Caco-2 (cell line): ENCODE data around the gene COPS9. TPM values are rescaled to one million over a fixed set of nuclear protein-coding genes. Genes with fewer than 3 reads are reported as not detected.

Source experiments
- BruUV-seq: library from RNA; stranded (reverse); fragments of 400-500 nt; replicated peaks from 2 replicates; lab custom pipeline; 2021; lab: Mats Ljungman, UMichigan
- CTCF ChIA-PET: fragments of 300-600 bp; sonication (Branson Sonifier 250); formaldehyde crosslinking; loops from one replicate; lab custom pipeline; 2022; ENCODE audit warnings: antibody characterized with exemption; lab: Charles Lee
- POLR2A ChIA-PET: fragments of 300-600 bp; sonication (Branson Sonifier 250); formaldehyde crosslinking; loops from one replicate; lab custom pipeline; 2022; ENCODE audit warnings: antibody characterized with exemption; lab: Charles Lee
- DNase-seq, 2 experiments: peaks; one replicate each; pipeline versions ENCODE4 v3.0.0 to v3.0.0-alpha.2; 2020 to 2022
- H3K27me3 ChIP-seq: replicated peaks from 2 replicates; pipeline ENCODE4 v1.6.0; 2011; ENCODE audit warnings: low read length; ENCODE audit not compliant: control insufficient read depth, insufficient read depth
- H3K36me3 ChIP-seq: 2 replicates; pipeline ENCODE4 v1.5.1; 2011; ENCODE audit warnings: low read length; ENCODE audit not compliant: control insufficient read depth, insufficient read depth
- H3K4me1 ChIP-seq: fragments of 250-450 bp; sonication (Bioruptor Pico); 2 replicates; pipeline ENCODE4 v1.5.1; 2020; ENCODE audit warnings: mild to moderate bottlenecking
- H3K4me3 ChIP-seq: 2 replicates; pipeline ENCODE4 v1.5.1; 2011; ENCODE audit warnings: low read depth, mild to moderate bottlenecking, control low read depth, low read length
- H3K9me3 ChIP-seq: fragments of 250-450 bp; sonication (Bioruptor Pico); 2 replicates; pipeline ENCODE4 v1.5.1; 2020; ENCODE audit warnings: mild to moderate bottlenecking, moderate library complexity
- H3K27ac Mint-ChIP-seq: one replicate; pipeline ENCODE4 v1.8.0; 2022; ENCODE audit warnings: mixed read lengths; ENCODE audit not compliant: unreplicated experiment
- H3K27me3 Mint-ChIP-seq: one replicate; pipeline ENCODE4 v1.8.0; 2022; ENCODE audit warnings: mixed read lengths; ENCODE audit not compliant: insufficient read depth, unreplicated experiment
- H3K36me3 Mint-ChIP-seq: one replicate; pipeline ENCODE4 v1.8.0; 2022; ENCODE audit warnings: mild to moderate bottlenecking, mixed read lengths; ENCODE audit not compliant: insufficient read depth, unreplicated experiment
- H3K4me1 Mint-ChIP-seq: one replicate; pipeline ENCODE4 v1.8.0; 2022; ENCODE audit warnings: low read depth, mixed read lengths; ENCODE audit not compliant: unreplicated experiment
- H3K4me3 Mint-ChIP-seq: one replicate; pipeline ENCODE4 v1.8.0; 2022; ENCODE audit warnings: mild to moderate bottlenecking, moderate library complexity, mixed read lengths; ENCODE audit not compliant: unreplicated experiment
- H3K9me3 Mint-ChIP-seq: one replicate; pipeline ENCODE4 v1.8.0; 2022; ENCODE audit warnings: mixed read lengths; ENCODE audit not compliant: unreplicated experiment
- intact Hi-C: fragments of 100-400 bp; cut with micrococcal nuclease; formaldehyde crosslinking; loops from one replicate; pipeline ENCODE4 v1.10.0; 2022; ENCODE audit not compliant: unreplicated experiment
- total RNA-seq: library from RNA; stranded (reverse); gene quantifications from 2 replicates; pipeline ENCODE4 v1.2.3, GENCODE V29; 2022
- TF ChIP-seq, protein P1 (sequence below), 2 experiments: fragments of 200-600 bp in 1 of 2; IDR thresholded peaks; 1 replicate in 1 of 2; 2 replicates in 1 of 2; pipeline versions ENCODE4 v1.5.1 to v1.8.0; 2011 to 2022; ENCODE audit warnings: antibody characterized with exemption in 1 of 2, control low read depth in 1 of 2, inconsistent platforms in 1 of 2, low read depth in 1 of 2, low read length in 1 of 2, mild to moderate bottlenecking in 1 of 2, moderate library complexity in 1 of 2; ENCODE audit not compliant: insufficient read depth in 1 of 2, severe bottlenecking in 1 of 2, unreplicated experiment in 1 of 2

COPS9 gene
- total RNA-seq, 1 experiment from 2014 or later: 86.3 TPM

DNA sequence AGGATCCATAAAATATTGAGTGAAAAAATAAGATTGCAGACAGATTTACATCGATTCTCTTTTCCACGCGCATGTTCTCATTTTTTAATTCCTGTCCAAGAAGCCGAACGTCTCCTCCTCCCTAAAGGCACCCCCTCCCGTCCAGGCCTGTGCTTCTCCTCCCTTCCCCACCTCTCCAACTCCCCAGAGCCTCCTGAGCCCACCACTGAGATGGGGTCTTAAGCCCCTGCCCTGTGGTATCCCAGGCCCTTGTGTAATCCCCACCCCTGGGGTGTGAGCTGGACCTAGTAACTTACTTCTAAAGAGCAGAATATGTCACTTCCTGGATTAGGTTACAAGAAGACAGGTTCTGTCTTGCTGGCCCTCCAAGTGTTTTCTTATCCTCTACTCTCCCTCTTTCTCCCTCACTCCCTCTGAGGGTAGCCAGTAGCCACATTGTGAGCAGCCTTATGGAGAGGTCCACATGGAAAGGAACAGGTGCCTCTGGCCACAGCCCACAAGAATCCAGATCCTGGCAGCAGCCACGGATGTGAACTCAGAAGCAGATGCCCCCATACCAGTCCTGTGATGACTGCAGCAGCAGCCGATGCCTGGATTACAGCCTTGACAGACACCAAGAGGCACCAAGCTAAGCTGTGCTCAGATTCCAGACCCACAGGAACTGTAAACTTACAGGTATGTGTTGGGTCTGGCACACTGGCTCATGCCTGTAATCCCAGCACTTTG is 44.0 kb upstream of the COPS9 start:
- CTCF ChIA-PET: no interaction called here
- Histone ChIP-seq H3K4me3 (no peak overlapping the region), H3K4me1 (no peaks in the 10 kb centered on the region), H3K36me3 (no peaks in the 10 kb centered on the region), H3K9me3 (no peaks in the 10 kb centered on the region), H3K27me3 (no peaks in the 10 kb centered on the region; the same call in 1 of the 2 replicates)
- no peak for DNase-seq
- no peaks in the 10 kb centered on the region for H3K36me3 Mint-ChIP-seq
- no peaks in the 10 kb centered on the region for H3K9me3 Mint-ChIP-seq
- H3K27me3 Mint-ChIP-seq: peaks cover 29% of the 10 kb centered on the region
- no peaks in the 10 kb centered on the region for H3K4me1 Mint-ChIP-seq
- no peak overlapping the region for H3K4me3 Mint-ChIP-seq
- intact Hi-C loops: no loop called here
- H3K27ac Mint-ChIP-seq: no peak overlapping the region
- no TSS peak for BruUV-seq
- POLR2A ChIA-PET: no interaction called here
- TF ChIP-seq, protein P1, sequence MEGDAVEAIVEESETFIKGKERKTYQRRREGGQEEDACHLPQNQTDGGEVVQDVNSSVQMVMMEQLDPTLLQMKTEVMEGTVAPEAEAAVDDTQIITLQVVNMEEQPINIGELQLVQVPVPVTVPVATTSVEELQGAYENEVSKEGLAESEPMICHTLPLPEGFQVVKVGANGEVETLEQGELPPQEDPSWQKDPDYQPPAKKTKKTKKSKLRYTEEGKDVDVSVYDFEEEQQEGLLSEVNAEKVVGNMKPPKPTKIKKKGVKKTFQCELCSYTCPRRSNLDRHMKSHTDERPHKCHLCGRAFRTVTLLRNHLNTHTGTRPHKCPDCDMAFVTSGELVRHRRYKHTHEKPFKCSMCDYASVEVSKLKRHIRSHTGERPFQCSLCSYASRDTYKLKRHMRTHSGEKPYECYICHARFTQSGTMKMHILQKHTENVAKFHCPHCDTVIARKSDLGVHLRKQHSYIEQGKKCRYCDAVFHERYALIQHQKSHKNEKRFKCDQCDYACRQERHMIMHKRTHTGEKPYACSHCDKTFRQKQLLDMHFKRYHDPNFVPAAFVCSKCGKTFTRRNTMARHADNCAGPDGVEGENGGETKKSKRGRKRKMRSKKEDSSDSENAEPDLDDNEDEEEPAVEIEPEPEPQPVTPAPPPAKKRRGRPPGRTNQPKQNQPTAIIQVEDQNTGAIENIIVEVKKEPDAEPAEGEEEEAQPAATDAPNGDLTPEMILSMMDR (IDR thresholded peaks at IDR 0.05; ENCODE audit: insufficient read depth in 1 of 2, low read depth in 1 of 2, low read length in 1 of 2, severe bottlenecking in 1 of 2, unreplicated experiment in 1 of 2): no peak

GRCh38 chr2:240179186-240179815 is 43.2 kb upstream of the COPS9 start:
- BruUV-seq: no TSS peak
- ChIA-PET POLR2A (no interaction called here), CTCF (interaction anchor here (0.6 kb wide), 1 partner anchor 215 kb away, joined by 3 read pairs; no protein-coding TSS in a partner anchor)
- Histone ChIP-seq H3K9me3 (no peaks in the 10 kb centered on the region), H3K36me3 (no peaks in the 10 kb centered on the region), H3K4me3 (no peak overlapping the region), H3K27me3 (no peaks in the 10 kb centered on the region; the same call in 1 of the 2 replicates), H3K4me1 (no peaks in the 10 kb centered on the region)
- intact Hi-C loops: no loop called here
- no peak for DNase-seq
- H3K27me3 Mint-ChIP-seq: peaks cover 31% of the 10 kb centered on the region
- H3K4me3 Mint-ChIP-seq: no peak overlapping the region
- H3K27ac Mint-ChIP-seq: no peak overlapping the region
- H3K9me3 Mint-ChIP-seq: no peaks in the 10 kb centered on the region
- no peaks in the 10 kb centered on the region for H3K4me1 Mint-ChIP-seq
- TF ChIP-seq, protein P1 (IDR thresholded peaks at IDR 0.05; ENCODE audit: insufficient read depth in 1 of 2, low read depth in 1 of 2, low read length in 1 of 2, severe bottlenecking in 1 of 2, unreplicated experiment in 1 of 2): no peak
- no peaks in the 10 kb centered on the region for H3K36me3 Mint-ChIP-seq

DNA sequence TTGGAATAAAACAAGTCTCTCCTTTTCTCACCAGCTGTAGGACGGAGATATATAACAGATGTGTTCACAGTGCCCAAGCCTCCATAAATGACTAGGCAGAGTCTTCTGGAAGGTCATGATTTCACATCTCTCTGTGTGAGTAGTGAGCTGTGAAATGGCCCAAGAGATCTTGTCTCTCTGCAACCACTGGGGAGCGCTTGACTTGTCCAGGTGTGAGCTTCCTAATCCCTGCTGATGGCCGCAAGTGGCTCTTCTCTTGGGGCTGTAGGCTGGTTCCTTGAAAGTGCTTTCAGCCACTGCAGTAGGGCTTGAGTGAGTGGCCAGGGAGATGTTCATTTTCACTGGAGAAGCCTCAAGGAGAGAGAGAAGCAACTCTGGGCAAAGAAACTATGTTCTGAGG is 42.5 kb upstream of the COPS9 start:
- TF ChIP-seq, protein P1 (IDR thresholded peaks at IDR 0.05; ENCODE audit: insufficient read depth in 1 of 2, low read depth in 1 of 2, low read length in 1 of 2, severe bottlenecking in 1 of 2, unreplicated experiment in 1 of 2): no peak
- ChIA-PET POLR2A (no interaction called here), CTCF (no interaction called here)
- H3K36me3 Mint-ChIP-seq: no peaks in the 10 kb centered on the region
- intact Hi-C loops: no loop called here
- no peak overlapping the region for H3K27ac Mint-ChIP-seq
- H3K27me3 ChIP-seq: no peaks in the 10 kb centered on the region; the same call in 1 of the 2 replicates
- H3K9me3 ChIP-seq: no peaks in the 10 kb centered on the region
- no peak overlapping the region for H3K4me3 ChIP-seq
- no peaks in the 10 kb centered on the region for H3K36me3 ChIP-seq
- BruUV-seq: no TSS peak
- no peak for DNase-seq
- no peaks in the 10 kb centered on the region for H3K9me3 Mint-ChIP-seq
- H3K4me1 ChIP-seq: no peaks in the 10 kb centered on the region
- H3K4me1 Mint-ChIP-seq: no peaks in the 10 kb centered on the region
- peaks cover 33% of the 10 kb centered on the region for H3K27me3 Mint-ChIP-seq
- H3K4me3 Mint-ChIP-seq: no peak overlapping the region
